ENCODE data around the gene CGB5.
"Not testable (repeated sequence)": the region's sequence is repeated elsewhere in the genome, so short reads cannot be mapped to it uniquely, and the experiment has no call there.

CGB5 gene

DNA sequence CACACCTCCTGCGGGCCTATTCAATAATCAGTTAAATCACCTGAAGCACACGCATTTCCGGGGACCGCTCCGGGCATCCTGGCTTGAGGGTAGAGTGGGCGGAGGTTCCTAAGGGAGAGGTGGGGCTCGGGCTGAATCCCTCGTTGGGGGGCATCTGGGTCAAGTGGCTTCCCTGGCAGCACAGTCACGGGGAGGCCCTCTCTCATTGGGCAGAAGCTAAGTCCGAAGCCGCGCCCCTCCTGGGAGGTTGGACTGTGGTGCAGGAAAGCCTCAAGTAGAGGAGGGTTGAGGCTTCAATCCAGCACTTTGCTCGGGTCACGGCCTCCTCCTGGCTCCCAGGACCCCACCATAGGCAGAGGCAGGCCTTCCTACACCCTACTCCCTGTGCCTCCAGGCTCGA, at the start of gene CGB5:
Gene CGB5, plus strand, starts transcription at position 301 of the 400 bp plus-strand sequence. CDS start 362 bp downstream, outside the sequence.
- in situ Hi-C loops (cut with HindIII; ENCODE audit: low sequenced_read_pairs): not testable (repeated sequence)

DNA sequence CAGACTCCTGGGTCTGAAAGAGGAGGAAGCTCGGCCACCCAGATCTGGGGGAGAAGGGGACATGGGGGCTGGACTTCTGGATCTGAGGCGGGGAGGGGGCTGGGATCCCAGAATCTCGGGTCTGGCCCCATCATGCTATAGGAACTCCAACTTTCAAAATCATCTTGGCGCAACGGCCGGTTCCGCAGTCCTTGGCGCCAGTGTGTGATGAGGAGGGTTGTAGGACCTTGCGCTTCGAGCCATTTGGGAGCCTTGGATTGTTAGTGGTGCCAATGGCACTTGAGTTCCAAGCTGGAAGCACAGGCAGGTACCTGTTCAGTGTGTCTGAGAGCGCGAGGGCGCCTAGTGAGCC, 49.6 kb upstream of the CGB5 start:
- in situ Hi-C loops (cut with HindIII; ENCODE audit: low sequenced_read_pairs): no loop called here

DNA sequence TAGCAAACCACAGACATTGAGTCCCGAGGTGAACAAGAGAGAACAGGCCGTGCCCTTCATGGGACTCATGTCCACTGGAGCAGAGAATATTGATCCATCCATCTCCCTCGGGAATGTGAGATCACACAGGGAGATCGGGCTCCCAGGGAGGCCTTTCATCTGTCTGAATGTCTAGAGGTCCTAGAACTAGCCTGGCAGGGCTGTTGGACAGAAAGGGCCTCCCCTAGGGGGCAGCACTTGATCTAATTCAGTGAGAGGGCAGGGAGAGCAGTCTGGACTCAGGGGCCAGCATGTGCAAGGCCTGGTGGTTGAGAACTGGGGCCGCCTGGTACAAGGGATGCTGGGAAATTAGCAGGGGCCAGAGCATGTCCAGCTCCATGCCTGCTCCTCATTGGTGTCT, 45.7 kb upstream of the CGB5 start:
- in situ Hi-C loops (cut with HindIII; ENCODE audit: low sequenced_read_pairs): no loop called here

DNA sequence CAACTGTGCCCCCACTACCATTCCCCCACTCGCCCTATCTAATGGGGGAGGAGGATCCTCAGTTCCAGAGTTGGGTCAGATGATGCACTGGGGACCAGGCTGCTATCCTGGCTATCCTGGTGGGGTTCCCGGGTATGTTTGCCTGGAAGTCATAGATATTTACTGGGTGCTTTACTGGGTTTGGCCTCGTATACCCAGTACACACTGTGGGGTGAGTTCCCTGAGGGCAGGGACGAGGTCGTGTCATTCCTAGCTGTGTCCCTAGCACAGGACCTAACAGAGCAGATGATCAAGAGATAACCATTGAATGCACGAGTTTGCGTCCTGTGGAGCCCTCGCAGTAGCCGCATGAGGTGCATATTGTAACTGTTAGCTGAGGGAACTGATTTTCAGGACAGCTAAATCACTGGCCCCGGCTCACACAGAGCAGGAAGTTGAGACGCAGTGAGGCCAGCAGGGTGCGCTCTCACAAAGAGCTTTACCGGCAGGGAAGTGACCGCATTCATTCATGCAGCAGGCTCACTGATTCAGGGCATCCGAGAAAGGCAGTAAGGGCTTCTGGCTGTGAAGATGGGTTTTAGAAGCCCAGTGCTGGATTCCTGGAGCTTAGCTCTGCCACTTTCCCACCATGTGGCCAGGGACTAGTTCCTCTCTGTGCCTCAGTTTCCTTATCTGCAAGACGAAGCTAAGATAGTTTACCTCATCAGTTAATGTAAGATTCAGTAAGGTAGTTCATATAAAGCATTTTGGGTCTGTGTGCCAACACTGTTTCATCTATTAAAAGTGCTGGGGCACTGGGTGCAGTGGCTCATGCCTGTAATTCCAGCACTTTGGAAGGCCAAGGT, 43.9 kb upstream of the CGB5 start:
- in situ Hi-C loops (cut with HindIII; ENCODE audit: low sequenced_read_pairs): no loop called here

DNA sequence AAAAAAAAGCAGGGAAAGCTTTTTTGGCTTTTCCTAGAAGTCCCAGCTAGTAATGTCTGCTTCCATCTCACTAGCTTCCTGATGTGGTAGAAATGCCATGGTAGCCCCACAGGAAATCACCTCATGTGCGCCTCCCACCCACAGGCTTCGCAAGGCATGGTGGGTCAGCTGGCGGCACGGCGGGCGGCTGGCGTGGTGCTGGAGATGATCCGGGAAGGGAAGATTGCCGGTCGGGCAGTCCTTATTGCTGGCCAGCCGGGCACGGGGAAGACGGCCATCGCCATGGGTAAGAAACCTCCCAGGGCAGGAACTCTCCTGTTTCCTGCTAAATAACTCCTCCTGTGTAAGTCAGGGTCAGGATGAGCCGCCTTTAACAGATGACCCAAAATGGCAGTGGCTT, 39.5 kb upstream of the CGB5 start:
- in situ Hi-C loops (cut with HindIII; ENCODE audit: low sequenced_read_pairs): no loop called here

DNA sequence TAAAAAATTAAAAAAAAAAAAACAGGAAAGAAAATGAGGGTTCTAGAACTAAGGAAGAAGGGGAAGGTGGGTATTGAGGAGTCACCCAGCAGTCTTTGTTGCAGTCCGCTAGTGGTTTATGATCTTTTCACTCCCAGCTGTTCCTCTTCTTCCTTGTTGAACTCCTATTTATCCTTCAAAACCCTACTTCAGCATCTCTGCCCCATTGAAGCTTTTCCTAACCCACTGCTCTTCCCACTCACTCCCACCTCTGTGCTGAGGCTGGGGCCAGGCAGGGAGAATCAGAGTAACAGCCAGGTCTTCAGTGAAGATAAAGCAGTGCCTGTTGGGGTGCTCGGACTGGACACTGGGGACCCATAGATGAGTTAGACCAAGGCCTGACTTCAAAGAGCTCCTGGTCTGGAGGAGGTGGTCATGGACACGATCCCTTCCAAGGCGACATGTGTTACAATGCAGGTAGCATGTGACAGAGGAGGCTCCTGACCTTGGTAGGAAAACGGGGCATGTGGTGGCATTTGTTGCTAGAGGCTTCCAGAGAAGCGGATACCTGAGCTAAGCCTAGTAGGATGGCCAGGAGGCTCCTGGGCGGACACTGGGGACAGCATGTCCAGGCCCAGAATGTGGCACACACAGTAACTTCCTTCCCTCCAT, 38.6 kb upstream of the CGB5 start:
- in situ Hi-C loops (cut with HindIII; ENCODE audit: low sequenced_read_pairs): no loop called here

DNA sequence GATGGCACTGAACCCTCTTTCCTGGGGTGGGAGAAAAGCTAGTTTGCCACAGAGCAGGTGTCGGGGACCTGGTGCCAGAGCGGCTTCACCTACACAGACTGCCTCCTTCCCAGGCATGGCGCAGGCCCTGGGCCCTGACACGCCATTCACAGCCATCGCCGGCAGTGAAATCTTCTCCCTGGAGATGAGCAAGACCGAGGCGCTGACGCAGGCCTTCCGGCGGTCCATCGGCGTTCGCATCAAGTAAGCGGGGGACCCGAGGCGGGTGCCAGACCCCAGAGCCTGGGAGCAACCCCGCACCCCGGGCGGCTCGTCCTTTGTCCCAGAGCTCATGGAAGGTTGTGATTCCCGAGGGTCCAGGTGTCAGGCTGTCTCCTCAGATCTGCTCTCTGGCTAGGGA, 36.7 kb upstream of the CGB5 start:
- in situ Hi-C loops (cut with HindIII; ENCODE audit: low sequenced_read_pairs): no loop called here

DNA sequence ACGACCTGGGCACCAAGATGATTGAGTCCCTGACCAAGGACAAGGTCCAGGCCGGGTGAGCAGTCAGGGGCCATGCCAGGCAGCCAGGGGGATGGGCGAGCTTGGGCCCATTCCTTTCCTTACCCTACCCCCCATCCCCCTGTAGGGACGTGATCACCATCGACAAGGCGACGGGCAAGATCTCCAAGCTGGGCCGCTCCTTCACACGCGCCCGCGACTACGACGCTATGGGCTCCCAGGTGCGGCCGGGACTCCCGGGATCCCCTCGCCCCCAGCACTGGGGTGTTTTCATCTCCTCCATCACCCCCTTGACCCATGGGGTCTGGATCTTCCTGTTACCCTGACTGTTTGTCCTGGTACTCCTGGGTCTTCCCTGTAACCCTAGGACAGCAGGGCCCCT, 33.8 kb upstream of the CGB5 start:
- in situ Hi-C loops (cut with HindIII; ENCODE audit: low sequenced_read_pairs): no loop called here

DNA sequence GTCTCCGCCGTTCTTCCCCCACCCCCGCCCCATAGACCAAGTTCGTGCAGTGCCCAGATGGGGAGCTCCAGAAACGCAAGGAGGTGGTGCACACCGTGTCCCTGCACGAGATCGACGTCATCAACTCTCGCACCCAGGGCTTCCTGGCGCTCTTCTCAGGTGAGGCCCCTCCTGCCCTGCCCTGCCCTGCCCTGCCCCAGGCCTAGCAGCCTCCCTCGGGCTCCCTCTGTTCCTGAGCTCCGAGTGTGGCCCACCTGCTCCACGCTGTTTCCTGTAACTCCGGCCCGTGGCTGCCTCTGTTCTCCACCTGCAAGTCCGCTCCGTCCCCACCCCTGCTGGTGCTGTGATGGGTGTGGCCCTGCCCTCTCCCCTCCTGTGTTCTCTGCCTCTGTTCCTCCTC, 33.2 kb upstream of the CGB5 start:
- in situ Hi-C loops (cut with HindIII; ENCODE audit: low sequenced_read_pairs): no loop called here

DNA sequence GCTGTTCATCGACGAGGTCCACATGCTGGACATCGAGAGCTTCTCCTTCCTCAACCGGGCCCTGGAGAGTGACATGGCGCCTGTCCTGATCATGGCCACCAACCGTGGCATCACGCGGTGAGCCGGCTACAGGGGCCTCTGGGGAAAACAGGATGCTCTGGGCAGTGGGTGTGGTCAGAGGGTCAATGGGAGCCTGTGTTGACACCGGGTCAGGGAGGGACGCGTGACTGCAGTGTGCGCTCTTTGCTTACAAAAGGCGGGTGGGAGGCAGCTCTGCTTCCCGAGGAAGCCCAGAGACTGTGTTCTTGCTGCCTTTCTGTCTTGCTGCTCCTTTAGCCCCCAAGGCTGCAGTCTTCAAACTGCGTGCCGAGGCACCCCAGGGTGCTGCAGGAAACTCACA, 32.5 kb upstream of the CGB5 start:
- in situ Hi-C loops (cut with HindIII; ENCODE audit: low sequenced_read_pairs): no loop called here

DNA sequence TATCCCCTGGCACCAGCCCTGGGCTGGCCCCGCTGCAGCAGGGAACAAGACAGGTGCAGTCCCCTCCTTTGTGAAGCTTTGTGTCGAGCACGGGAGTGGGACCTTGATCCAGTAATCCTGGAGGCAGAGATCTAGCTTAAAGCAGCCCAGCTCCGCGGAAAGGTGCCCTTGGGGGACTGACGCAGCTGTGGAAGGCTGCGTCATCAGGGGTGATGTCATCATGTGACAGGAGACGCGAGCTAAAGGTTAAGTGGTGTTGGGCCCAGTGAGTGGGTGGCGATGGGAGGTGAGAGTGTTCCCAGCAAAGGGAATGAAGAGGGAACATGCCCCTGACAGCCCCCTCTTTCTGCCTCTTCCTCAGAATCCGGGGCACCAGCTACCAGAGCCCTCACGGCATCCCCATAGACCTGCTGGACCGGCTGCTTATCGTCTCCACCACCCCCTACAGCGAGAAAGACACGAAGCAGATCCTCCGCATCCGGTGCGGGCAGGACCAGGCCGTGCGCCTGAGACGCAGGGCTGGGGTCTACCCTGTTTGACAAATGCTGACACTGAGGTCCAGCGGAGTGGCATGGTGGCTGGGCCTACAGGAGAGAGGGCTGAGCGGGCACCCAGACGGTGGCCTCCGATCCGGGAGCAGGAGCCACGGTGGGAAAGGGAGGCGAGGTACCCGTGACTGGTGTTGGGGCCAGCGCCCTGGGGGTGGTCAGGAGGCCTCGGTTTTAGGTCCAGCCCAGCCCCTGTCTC, 29.4 kb upstream of the CGB5 start:
- in situ Hi-C loops (cut with HindIII; ENCODE audit: low sequenced_read_pairs): no loop called here

DNA sequence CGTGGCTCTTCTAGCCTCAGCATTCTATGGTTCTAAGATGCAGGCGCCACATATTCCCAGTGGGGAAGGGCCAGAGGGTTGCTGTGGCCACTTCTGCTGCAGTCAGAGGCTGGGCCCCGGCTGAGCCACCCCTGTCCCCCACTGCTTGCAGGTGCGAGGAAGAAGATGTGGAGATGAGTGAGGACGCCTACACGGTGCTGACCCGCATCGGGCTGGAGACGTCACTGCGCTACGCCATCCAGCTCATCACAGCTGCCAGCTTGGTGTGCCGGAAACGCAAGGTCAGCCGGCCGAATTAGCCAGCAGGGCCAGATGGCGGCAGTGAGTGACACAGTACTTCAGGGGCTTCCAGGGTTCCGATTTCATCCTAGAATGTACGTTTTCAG, 28.8 kb upstream of the CGB5 start:
- in situ Hi-C loops (cut with HindIII; ENCODE audit: low sequenced_read_pairs): no loop called here

DNA sequence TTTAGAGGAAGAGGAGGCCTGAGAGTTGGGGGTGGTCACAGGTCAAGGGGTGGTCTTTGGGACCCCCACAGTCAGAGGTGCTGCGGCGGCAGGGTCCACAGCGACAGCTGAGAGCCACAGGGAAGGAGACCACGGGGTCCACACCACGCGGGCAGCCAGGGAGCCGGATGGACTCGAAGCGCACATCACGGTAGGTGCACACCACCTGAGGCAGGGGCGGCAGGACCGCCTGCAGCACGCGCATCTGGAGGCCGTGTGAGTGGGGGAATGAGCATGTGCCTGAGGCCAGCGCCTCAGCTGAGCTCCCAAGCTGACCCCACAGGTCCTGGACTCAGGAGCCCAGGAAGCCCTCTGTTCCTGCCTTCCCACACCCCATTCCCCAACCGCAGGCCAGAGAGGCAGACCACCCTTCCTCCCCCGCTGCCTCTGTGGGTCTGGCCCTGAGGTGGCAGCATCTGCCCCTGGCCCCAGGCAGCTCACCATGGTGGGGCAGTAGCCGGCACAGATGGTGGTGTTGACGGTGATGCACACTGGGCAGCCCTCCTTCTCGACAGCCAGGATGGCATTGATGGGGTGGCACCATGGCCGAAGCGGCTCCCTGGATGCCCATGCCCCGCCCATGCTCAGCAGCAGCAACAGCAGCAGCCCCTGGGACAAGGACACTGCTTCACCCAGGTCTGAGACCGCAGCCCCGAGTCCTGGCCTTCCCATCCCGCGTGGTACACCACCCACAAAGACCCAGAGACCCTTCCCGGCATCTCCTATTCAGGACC, 27.4 kb upstream of the CGB5 start:
- in situ Hi-C loops (cut with HindIII; ENCODE audit: low sequenced_read_pairs): no loop called here

DNA sequence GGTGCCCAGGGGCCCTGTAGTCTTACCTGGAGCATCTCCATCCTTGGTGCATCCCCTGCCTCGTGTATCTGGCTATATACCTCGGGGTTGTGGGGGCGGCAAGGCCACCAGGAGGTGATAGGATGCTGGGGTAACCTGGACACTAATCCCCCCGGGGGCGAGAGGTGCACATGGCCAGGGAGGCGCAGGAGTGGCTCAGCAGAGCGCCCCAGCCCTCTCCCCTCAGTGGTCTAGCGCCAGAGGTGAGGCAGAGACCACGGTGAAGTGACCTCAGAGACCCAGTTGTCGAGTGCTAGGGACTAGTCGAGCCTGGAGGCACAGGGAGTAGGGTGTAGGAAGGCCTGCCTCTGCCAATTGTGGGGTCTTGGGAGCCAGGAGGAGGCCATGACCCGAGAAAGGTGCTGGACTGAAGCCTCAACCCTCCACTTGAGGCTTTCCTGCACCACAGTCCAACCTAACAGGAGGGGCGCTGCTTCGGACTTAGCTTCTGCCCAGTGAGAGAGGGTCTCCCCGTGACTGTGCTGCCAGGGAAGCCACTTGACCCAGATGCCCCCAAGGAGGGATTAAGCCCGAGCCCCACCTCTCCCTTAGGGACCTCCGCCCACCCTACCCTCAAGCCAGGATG, 26.5 kb upstream of the CGB5 start, which contains the start of gene LHB:
Gene LHB, minus strand, starts transcription at position 51 of the 625 bp plus-strand sequence. Its CDS starts 10 bp downstream, at position 41.
- in situ Hi-C loops (cut with HindIII; ENCODE audit: low sequenced_read_pairs): no loop called here

DNA sequence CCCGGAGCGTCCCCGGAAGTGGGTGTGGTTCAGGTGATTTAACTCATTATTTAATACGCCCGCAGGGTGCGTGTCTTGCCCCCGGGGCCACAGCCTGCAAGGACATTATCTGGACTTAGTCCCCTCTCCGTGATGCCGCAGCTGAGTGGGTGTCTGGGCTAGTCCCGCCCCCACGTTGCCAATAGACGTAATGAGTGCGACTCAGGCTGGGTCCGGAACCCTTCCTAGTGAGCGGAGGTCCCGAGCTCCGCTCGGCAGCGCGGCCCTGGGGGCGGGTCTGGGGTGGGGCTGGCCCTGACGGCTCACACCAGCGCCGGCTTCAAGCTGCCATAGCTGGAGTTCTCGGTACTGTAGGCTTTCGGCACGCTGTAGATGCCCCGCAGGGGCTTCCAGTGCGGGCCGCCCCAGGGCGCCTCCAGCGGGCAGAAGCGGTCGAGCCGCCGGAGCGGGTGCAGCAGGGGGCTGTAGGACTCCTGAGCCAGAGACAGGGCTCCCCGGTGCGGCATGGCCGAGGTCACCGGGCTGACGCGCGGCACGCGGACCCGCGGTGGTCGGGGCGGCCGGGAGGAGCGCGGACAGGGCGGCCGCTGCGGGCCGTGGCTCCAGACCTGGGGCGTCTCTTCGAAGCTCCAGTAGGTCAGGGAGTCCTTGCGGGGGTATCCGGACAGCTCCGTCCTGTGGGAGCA, 25.8 kb upstream of the CGB5 start:
- in situ Hi-C loops (cut with HindIII; ENCODE audit: low sequenced_read_pairs): no loop called here

DNA sequence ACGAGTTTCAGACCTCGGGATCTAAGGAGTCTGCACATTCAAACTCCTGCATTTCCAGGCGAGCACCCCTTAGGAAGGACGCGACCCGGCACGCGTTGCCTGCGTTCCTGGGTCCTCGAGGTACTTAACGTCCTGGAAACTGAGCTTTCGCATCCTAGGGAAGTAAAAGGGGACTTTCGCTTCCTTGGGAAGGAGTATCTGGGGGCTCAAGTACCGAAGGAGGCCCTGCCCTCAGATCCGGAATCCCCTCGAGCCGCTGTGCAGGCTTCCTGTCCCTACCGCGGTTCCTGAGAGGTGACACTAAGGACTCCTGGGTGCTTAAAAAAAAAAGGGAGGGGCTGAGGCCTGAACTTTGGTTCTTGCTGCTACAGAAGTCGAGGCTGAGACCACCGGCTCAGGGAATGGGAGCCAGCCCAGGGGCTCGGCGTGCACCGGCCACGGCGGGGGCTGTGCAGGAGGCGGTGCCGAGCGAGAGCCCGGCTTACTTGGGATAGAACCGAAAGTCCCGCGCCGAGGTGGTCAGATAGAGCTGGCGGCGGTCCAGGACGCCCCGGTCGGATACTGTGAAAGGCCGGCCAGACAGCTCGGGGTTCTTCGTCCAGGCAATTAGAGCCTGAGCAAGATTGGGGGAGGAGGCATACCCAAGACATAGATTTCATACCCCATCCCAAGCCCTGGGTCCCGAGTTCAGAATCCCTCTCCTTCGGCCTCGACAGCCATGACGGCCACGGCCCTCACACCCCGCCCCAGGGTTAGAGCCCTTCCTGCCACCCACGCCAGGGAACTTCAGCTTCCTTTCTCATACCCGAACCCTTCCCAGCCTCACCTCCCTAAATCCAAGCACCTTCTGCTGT, 25.0 kb upstream of the CGB5 start:
- in situ Hi-C loops (cut with HindIII; ENCODE audit: low sequenced_read_pairs): not testable (repeated sequence)

DNA sequence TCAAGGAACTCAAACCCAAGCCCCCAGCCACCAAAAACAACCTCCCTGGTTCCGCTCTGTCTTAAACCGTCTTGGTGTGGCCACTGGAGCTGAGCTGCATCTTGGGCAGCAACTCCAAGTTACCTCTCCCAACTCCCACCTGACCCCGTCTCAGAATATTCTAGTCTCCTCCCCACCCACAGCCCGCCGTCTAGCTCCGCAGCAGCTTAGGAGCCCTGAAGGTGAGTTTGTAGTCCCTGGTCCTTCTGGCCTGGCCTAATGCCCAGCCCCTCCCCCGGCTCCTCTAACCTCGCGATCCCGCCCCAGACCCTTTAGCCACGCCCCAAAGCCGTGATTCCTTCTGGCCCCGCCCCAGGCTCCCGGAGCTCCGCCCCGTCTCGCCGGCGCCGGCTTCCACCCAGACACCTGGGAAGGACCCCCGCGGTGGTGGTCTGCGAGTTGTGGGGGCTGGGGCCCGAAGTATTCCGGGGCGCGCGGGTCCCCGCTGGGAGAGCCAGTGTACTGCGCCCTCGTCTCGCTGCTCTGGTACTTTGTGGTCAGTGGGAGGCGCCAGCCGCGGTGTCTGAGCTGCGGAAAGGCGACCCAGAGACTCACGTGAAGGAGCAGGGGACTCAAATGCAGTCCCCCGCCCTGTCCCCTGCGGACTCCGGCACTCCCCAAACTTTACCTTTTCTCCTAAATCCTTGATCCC, 24.3 kb upstream of the CGB5 start:
- in situ Hi-C loops (cut with HindIII; ENCODE audit: low sequenced_read_pairs): no loop called here

DNA sequence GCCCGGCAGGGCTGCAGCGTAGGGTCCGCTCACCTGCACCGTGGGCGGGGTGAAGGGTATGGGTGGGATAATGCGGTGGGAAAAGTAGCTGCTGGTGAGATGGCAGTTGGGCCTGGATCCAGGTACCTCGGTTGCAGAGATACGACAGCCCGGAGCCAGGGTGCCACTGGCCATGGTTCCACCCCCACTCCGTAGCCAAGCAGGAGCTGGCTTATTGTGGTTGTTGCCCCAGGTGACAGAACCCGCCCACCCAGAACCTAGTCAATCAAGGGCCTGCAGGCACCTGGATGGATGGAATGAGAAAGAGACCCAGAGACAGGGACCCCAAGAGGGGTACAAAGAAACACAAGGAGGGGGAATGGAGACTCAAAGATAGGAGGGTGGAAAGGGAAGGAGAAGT, 23.3 kb upstream of the CGB5 start:
- in situ Hi-C loops (cut with HindIII; ENCODE audit: low sequenced_read_pairs): no loop called here
